ENCODE measurements around the gene LPGAT1. TPM values are rescaled to one million over a fixed set of nuclear protein-coding genes. Genes with fewer than 3 reads are reported as not detected.
"Not testable (repeated sequence)": the region's sequence is repeated elsewhere in the genome, so short reads cannot be mapped to it uniquely, and the experiment has no call there.

LPGAT1 gene
- total and polyA plus RNA-seq, 8 donors: 8.2 to 49.7 (median 24.7) TPM

- no peaks in the 10 kb centered on the region for H3K4me1 ChIP-seq
- H3K4me3 ChIP-seq: no peak overlapping the region
- WGBS, 2 donors: 65 to 70% methylated on average over 10 of the region's 10 CpGs
- H3K9me3 ChIP-seq: no peaks in the 10 kb centered on the region
- no peaks in the 10 kb centered on the region for H3K27me3 ChIP-seq
- H3K36me3 ChIP-seq: no peaks in the 10 kb centered on the region
- no peak for TF ChIP-seq CTCF (IDR thresholded peaks at IDR 0.05)
- DNase-seq (no peak), FAIRE-seq (no peak), ATAC-seq (no peak)
- intact Hi-C loops (cut with DNase I): loop anchor here in 2 of 3 donors (5.0 kb wide), 2 partner anchors 137 to 252 kb away; partner anchors contain the start of gene LPGAT1 (in 1 of the 2)
- no peak overlapping the region for H3K27ac ChIP-seq
These were observed 135.3 kb downstream of the LPGAT1 start for GRCh38 chr1:211695135-211695816.

- H3K9me3 ChIP-seq; intact Hi-C loops (cut with DNase I); H3K4me3 ChIP-seq; H3K4me1 ChIP-seq; FAIRE-seq; ATAC-seq; H3K27ac ChIP-seq; H3K36me3 ChIP-seq; H3K27me3 ChIP-seq; DNase-seq: not testable (repeated sequence)
- 80 to 94% methylated on average over 5 of the region's 5 CpGs for WGBS, 2 donors
These were observed 136.7 kb downstream of the LPGAT1 start for GRCh38 chr1:211693911-211694310.

Other genes with a start within 250 kb of the LPGAT1 start
- gene NEK2, start 155.1 kb downstream of the LPGAT1 start, total RNA-seq: under 1 TPM in 5 of 6 donors, not detected in 1; 0.08 to 0.55 (median 0.32) TPM
- under 1 TPM in 1 of 2 donors, not detected in 1; 0.05 TPM for gene NEK2, start 155.1 kb downstream of the LPGAT1 start, polyA plus RNA-seq
- 10 to 100 TPM in 1 of 6 donors, 1 to 10 TPM in 5; 3.3 to 10.1 (median 5.3) TPM for gene INTS7, start 204.8 kb upstream of the LPGAT1 start, total RNA-seq
- 1 to 10 TPM; 3.1 to 4.5 TPM for gene INTS7, start 204.8 kb upstream of the LPGAT1 start, polyA plus RNA-seq
- 1 to 10 TPM in 1 of 6 donors, under 1 TPM in 5; 0.05 to 1.1 (median 0.49) TPM for gene DTL, start 205.0 kb upstream of the LPGAT1 start, total RNA-seq
- under 1 TPM; 0.19 to 0.87 TPM for gene DTL, start 205.0 kb upstream of the LPGAT1 start, polyA plus RNA-seq